Activated CD4-positive, alpha-beta T cell treated with anti-CD3 and anti-CD28 coated beads, Interleukin-2, amount 10 ng/mL, durations not matched to agents 7 days and 5 days (primary cell): ENCODE data around the gene ZNF584. TPM values are rescaled to one million over a fixed set of nuclear protein-coding genes. Genes with fewer than 3 reads are reported as not detected.

ENCODE experiments used
- CTCF ChIA-PET: fragments of 350-600 bp; sonication (Branson Sonifier 250); formaldehyde crosslinking; loops from one replicate; lab custom pipeline; 2021; ENCODE audit warnings: antibody characterized with exemption; lab: Charles Lee
- POLR2A ChIA-PET: fragments of 350-600 bp; sonication (Branson Sonifier 250); formaldehyde crosslinking; loops from one replicate; lab custom pipeline; 2021; ENCODE audit warnings: antibody characterized with exemption; lab: Charles Lee
- DNase-seq: peaks from one replicate; pipeline ENCODE4 v3.0.0-alpha.2; 2020
- H3K27ac Mint-ChIP-seq: one replicate; pipeline ENCODE4 v1.8.0; 2021; ENCODE audit warnings: mild to moderate bottlenecking, moderate library complexity, mixed read lengths
- H3K27me3 Mint-ChIP-seq: one replicate; pipeline ENCODE4 v1.8.0; 2021; ENCODE audit warnings: mixed read lengths
- H3K36me3 Mint-ChIP-seq: one replicate; pipeline ENCODE4 v1.8.0; 2021; ENCODE audit warnings: low read depth, mixed read lengths
- H3K4me1 Mint-ChIP-seq: one replicate; pipeline ENCODE4 v1.8.0; 2021; ENCODE audit warnings: mixed read lengths
- H3K4me3 Mint-ChIP-seq: one replicate; pipeline ENCODE4 v1.8.0; 2021; ENCODE audit warnings: mild to moderate bottlenecking, moderate library complexity, mixed read lengths
- H3K9me3 Mint-ChIP-seq: one replicate; pipeline ENCODE4 v1.8.0; 2021; ENCODE audit warnings: mixed read lengths
- total RNA-seq, 2 experiments: library from RNA; stranded (reverse); gene quantifications; one replicate each; pipeline ENCODE4 v1.2.3, GENCODE V29; 2021

The ZNF584 gene
- total RNA-seq, 2 experiments from 2014 or later: 6.7 to 6.8 TPM

- Mint-ChIP-seq H3K4me3 (peak overlapping the region; percentile 83), H3K27ac (peak overlapping the region; percentile 94), H3K9me3 (no peaks in the 10 kb centered on the region), H3K27me3 (no peaks in the 10 kb centered on the region), H3K36me3 (no peaks in the 10 kb centered on the region), H3K4me1 (peaks cover 23% of the 10 kb centered on the region)
- ChIA-PET CTCF (interaction anchor here (0.6 to 1.7 kb wide), 4 partner anchors 15 to 158 kb away, joined by 3 to 5 read pairs (median 4); partner anchors contain the start of gene ZBTB45), POLR2A (interaction anchor here (0.7 kb wide), 1 partner anchor 30 kb away, joined by 5 read pairs; no protein-coding TSS in a partner anchor)
- no peak for DNase-seq
These were observed 29.2 kb upstream of the ZNF584 start for GRCh38 chr19:58379246-58379645.

DNA sequence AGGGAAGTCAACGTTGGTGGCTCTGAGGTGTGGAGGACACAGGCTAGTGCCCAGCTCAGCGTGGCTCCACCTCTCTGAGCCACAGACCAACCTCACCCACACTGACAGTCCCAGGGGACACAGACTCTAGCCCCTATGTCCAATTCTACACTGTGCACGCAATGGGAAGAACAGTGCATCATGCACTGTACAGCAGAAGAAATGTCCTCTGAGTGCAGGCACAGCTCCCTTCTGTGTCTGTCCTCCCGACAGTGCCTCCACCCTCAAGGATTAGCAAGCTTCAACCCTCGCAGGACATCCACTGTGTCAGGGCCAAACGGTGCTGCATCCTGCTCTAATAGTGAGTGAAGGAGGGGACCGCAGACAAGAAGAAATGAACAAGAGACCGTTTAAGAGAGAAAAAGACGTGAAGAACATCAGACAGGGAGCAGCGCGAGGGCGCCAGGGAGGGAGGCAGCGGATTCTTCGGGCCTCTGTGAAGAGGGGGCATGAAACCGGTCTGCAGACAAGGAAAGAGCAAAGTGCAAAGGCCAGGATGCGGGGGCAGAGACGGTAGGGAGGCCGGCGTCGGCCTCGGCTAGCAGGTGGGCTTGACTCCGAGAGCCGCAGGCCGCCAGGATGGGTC lies 28.3 kb upstream of the ZNF584 start:
- CTCF ChIA-PET: interaction anchor here (0.6 to 1.7 kb wide), 4 partner anchors 16 to 159 kb away, joined by 3 to 5 read pairs (median 4); partner anchors contain the start of gene ZBTB45
- POLR2A ChIA-PET: interaction anchor here (0.7 kb wide), 1 partner anchor 31 kb away, joined by 5 read pairs; no protein-coding TSS in a partner anchor

DNA sequence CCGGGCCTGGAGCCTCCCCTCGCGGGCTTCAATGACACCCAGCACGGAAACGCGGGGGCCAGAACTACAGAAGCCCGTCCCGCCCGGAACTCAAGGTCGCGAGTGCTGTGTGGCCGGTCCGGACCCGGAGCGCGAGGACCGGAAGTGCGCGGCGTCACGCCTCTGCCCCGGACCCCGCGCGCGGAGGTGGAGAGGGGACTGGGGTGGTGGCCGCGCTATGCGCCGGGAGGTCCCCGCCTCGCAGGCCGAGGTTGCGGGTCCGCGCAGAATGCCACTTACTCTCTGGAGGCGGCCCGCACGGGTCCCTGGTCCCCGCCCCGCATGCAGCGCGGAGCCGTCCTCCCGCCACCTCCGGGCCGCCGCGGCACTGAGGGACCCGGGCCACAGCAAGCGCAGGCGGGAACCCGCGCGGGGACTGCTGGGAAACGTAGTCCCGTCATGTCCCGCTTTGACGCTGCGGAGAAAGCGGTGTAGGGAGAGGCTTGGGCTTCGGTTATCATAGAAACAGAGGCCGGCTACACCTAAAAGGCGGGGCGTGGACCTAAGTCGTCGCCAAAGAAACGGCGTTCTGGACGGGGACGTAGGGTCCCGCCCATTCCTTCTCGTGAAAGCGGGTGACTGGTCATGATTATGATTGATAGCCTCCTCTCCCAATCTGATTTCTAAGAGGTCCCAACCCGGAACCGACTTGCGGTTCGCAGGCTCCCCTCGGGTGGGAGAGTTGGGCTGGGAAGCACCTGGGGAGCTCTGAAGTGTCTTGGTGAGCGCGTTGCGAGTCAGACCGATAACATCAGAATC lies 27.6 kb upstream of the ZNF584 start, which contains the start of gene ZNF837:
Gene ZNF837 (minus strand): TSS at position 369 of the 798 bp plus-strand sequence. CDS start 11,698 bp downstream, outside the sequence.
- Mint-ChIP-seq H3K4me1 (peaks cover 33% of the 10 kb centered on the region), H3K9me3 (no peaks in the 10 kb centered on the region), H3K27me3 (no peaks in the 10 kb centered on the region), H3K4me3 (peak within 1 kb of the TSS; percentile 83), H3K27ac (peak within 1 kb of the TSS; percentile 95), H3K36me3 (no peaks in the 10 kb centered on the region)
- POLR2A ChIA-PET: no interaction called here
- CTCF ChIA-PET: interaction anchor here (1.5 kb wide), 1 partner anchor 139 kb away, joined by 5 read pairs; the partner anchor contains the start of gene ZBTB45
- peak; percentile 99 for DNase-seq

More for the DNA sequence above, 28.3 kb upstream of the ZNF584 start:
- H3K36me3 Mint-ChIP-seq: no peaks in the 10 kb centered on the region
- peaks cover 27% of the 10 kb centered on the region for H3K4me1 Mint-ChIP-seq
- DNase-seq: no peak
- H3K27me3 Mint-ChIP-seq: no peaks in the 10 kb centered on the region
- no peaks in the 10 kb centered on the region for H3K9me3 Mint-ChIP-seq
- H3K4me3 Mint-ChIP-seq: peak overlapping the region; percentile 83
- H3K27ac Mint-ChIP-seq: peak overlapping the region; percentile 94

GRCh38 chr19:58381460-58382212 lies 26.8 kb upstream of the ZNF584 start:
- Mint-ChIP-seq H3K4me3 (peak overlapping the region; percentile 83), H3K9me3 (no peaks in the 10 kb centered on the region), H3K4me1 (peaks cover 36% of the 10 kb centered on the region), H3K27ac (peak overlapping the region; percentile 95), H3K27me3 (no peaks in the 10 kb centered on the region), H3K36me3 (no peaks in the 10 kb centered on the region)
- CTCF ChIA-PET: interaction anchor here (1.5 kb wide), 1 partner anchor 138 kb away, joined by 5 read pairs; the partner anchor contains the start of gene ZBTB45
- no peak for DNase-seq
- POLR2A ChIA-PET: no interaction called here

GRCh38 chr19:58382997-58383603 lies 25.3 kb upstream of the ZNF584 start:
- ChIA-PET POLR2A (no interaction called here), CTCF (no interaction called here)
- Mint-ChIP-seq H3K9me3 (no peaks in the 10 kb centered on the region), H3K4me1 (peaks cover 46% of the 10 kb centered on the region), H3K27me3 (no peaks in the 10 kb centered on the region), H3K36me3 (peaks cover 9% of the 10 kb centered on the region), H3K27ac (peak overlapping the region; percentile 57), H3K4me3 (peak overlapping the region; percentile 83)
- DNase-seq: no peak

DNA sequence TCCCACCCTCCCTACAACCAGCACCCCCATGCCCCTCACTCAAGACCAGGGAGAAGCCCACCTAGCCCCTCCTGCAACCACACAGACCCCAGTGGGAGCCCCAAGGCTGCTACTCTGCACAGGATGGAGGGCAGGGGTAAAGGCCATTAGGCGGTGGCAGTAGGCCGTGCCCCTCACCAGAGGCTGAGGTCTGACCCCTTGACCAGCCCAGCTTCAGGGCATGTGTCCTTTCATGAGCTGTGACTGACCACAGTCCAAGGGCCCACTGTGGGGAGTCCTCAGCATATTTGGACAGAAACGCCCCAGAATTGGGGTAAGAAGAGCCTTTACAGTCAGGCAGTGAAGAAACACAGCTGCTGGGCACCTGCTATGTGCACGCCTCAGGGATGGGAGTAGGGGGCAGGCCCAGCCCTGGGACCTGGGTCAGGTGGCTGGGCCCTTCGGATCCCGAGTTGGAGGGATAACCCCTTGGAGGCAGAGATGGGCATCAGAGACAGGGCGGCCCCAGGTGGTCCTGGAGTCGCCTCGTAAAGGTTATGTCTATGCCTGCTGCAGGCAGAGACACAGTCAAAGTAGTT lies 23.0 kb upstream of the ZNF584 start:
- no peak for DNase-seq
- Mint-ChIP-seq H3K27ac (peak overlapping the region; percentile 99), H3K27me3 (no peaks in the 10 kb centered on the region), H3K4me3 (peak overlapping the region; percentile 97), H3K4me1 (peaks cover 47% of the 10 kb centered on the region), H3K9me3 (no peaks in the 10 kb centered on the region), H3K36me3 (peaks cover 21% of the 10 kb centered on the region)
- CTCF ChIA-PET: no interaction called here
- POLR2A ChIA-PET: interaction anchor here (0.5 kb wide), 1 partner anchor 37 kb away, joined by 3 read pairs; no protein-coding TSS in a partner anchor

DNA sequence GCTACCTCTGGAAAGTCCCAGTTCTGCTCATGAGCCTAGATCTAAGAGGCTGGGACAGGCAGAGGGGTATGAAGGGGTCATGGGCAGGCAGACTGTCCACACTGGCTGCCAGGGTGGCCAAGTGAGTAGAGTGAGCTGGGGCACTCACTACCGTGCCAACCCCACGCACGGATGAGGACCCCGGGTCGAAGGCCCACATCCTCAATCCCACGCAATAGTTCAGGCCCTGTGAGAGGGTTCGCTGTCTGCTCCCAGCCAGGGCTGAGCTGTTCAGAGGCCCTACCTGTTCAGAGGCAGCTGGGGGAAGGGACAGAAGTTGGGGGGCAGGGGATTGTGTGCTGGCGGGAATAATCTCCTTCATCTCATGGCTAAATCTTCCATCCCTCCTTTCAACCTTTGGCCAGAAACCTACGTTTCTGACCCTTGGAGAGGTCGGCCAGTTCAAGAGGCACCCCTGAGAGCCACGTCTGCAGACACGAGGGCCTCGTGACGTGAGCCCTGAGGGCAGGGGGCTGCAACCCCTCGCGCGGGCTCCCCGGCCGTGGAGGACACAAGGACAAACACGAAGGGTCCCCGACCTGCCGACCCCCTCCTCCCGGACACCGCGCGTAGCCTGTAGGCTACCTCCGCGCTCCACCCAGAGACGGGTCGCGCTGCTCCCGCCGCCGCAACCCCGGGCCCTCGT lies 22.4 kb upstream of the ZNF584 start:
- Mint-ChIP-seq H3K4me1 (peaks cover 53% of the 10 kb centered on the region), H3K9me3 (no peaks in the 10 kb centered on the region), H3K36me3 (peaks cover 26% of the 10 kb centered on the region), H3K27me3 (no peaks in the 10 kb centered on the region), H3K4me3 (peak overlapping the region; percentile 97), H3K27ac (peak overlapping the region; percentile 99)
- DNase-seq: no peak
- ChIA-PET CTCF (no interaction called here), POLR2A (no interaction called here)

GRCh38 chr19:58386576-58387337 lies 21.7 kb upstream of the ZNF584 start, which contains the start of gene RPS5:
Gene RPS5, plus strand, starts transcription at chr19:58387269. Its CDS starts 869 bp downstream, at chr19:58388138.
- DNase-seq: peak; percentile 97
- H3K4me3 Mint-ChIP-seq: peak within 1 kb of the TSS; percentile 97
- peaks cover 56% of the 10 kb centered on the region for H3K4me1 Mint-ChIP-seq
- H3K27ac Mint-ChIP-seq: peak within 1 kb of the TSS; percentile 99
- H3K36me3 Mint-ChIP-seq: peaks cover 29% of the 10 kb centered on the region
- ChIA-PET CTCF (no interaction called here), POLR2A (no interaction called here)
- H3K9me3 Mint-ChIP-seq: no peaks in the 10 kb centered on the region
- H3K27me3 Mint-ChIP-seq: no peaks in the 10 kb centered on the region

DNA sequence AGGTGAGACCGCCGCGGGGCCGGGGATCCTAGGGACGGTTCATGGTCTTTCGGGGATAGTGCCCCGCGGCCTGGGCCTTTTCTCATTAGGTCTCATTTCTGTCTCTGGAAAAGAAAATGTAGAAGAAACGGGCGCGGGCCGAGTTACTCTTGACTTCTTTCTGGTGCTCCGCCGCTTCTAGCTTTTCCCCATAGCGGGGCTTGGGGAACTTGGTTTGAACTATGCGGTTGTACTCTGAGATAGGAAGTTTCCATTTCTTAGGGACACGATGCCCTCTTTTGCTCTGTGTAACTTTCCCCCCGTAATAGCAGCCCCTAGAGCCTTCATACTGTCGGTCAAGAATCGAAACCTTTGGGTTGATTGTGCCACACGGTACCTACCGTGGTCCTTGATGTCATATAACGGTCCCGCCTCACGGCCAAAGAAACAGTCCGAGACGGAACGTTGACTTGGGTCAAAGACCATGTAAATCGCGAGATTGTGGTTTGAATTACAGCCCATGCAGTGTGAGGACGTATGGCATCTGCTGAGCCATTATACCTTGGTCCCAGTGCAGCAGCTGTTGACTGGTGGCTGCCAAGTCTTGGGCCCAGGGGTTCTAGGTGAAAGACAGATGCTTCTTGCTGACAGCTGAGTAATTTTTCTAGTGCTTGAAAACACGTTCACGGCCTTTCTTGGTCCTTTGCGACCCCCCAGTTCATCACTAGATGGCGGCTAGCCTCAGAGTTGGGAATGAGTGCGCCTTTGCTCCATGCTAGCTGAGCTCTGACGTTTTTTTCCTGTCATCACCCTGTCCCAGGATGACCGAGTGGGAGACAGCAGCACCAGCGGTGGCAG lies 20.9 kb upstream of the ZNF584 start:
- peaks cover 31% of the 10 kb centered on the region for H3K36me3 Mint-ChIP-seq
- H3K4me1 Mint-ChIP-seq: peaks cover 54% of the 10 kb centered on the region
- ChIA-PET POLR2A (no interaction called here), CTCF (interaction anchor here (0.6 to 1.5 kb wide), 2 partner anchors 25 to 97 kb away, joined by 3 read pairs; partner anchors contain the start of gene ZNF497)
- no peaks in the 10 kb centered on the region for H3K27me3 Mint-ChIP-seq
- peak overlapping the region; percentile 97 for H3K4me3 Mint-ChIP-seq
- H3K9me3 Mint-ChIP-seq: no peaks in the 10 kb centered on the region
- DNase-seq: no peak
- peak overlapping the region; percentile 99 for H3K27ac Mint-ChIP-seq

- Mint-ChIP-seq H3K36me3 (peaks cover 35% of the 10 kb centered on the region), H3K27me3 (no peaks in the 10 kb centered on the region), H3K4me1 (peaks cover 56% of the 10 kb centered on the region), H3K9me3 (no peaks in the 10 kb centered on the region), H3K4me3 (peak overlapping the region; percentile 97), H3K27ac (peak overlapping the region; percentile 99)
- ChIA-PET POLR2A (no interaction called here), CTCF (interaction anchor here (0.6 to 1.5 kb wide), 2 partner anchors 25 to 96 kb away, joined by 3 read pairs; partner anchors contain the start of gene ZNF497)
- no peak for DNase-seq
These were observed 20.3 kb upstream of the ZNF584 start for GRCh38 chr19:58388175-58388526.
